GM23338 (cell line): ENCODE data around the gene ZNF516. TPM values are rescaled to one million over a fixed set of nuclear protein-coding genes. Genes with fewer than 3 reads are reported as not detected.

Experiments used
- ATAC-seq: fragments of 200-7000 bp; cut with Tn5 transposase; 3 replicates; pipeline ENCODE4 v1.9.1; 2020
- DNase-seq: peaks from one replicate; pipeline ENCODE4 v3.0.0-alpha.2; 2015; ENCODE audit warnings: low spot score
- H2AFZ ChIP-seq: fragments of 200-600 bp; sonication (generic); 2 replicates; pipeline ENCODE4 v1.8.0; 2016; ENCODE audit warnings: antibody characterized with exemption, mild to moderate bottlenecking, moderate library complexity
- H3F3A ChIP-seq: fragments of 200-600 bp; sonication (generic); replicated peaks from 2 replicates; pipeline ENCODE4 v1.8.0; 2017; ENCODE audit warnings: antibody characterized with exemption, mixed run types, low read depth
- H3K27ac ChIP-seq: fragments of 200-600 bp; sonication (generic); 2 replicates; pipeline ENCODE4 v1.6.1; 2016; ENCODE audit warnings: low read depth
- H3K27me3 ChIP-seq: fragments of 200-600 bp; sonication (generic); 2 replicates; pipeline ENCODE4 v1.8.0; 2016; ENCODE audit warnings: mild to moderate bottlenecking, mixed run types, moderate library complexity; ENCODE audit not compliant: insufficient read depth
- H3K36me3 ChIP-seq: fragments of 200-600 bp; sonication (generic); 2 replicates; pipeline ENCODE4 v1.8.0; 2016; ENCODE audit warnings: mild to moderate bottlenecking; ENCODE audit not compliant: insufficient read depth
- H3K4me1 ChIP-seq: fragments of 200-600 bp; sonication (generic); 2 replicates; pipeline ENCODE4 v1.8.0; 2016; ENCODE audit warnings: mild to moderate bottlenecking, moderate library complexity; ENCODE audit not compliant: insufficient read depth
- H3K4me2 ChIP-seq: fragments of 200-600 bp; sonication (generic); 2 replicates; pipeline ENCODE4 v1.7.1; 2017; ENCODE audit warnings: mixed run types
- H3K4me3 ChIP-seq: fragments of 200-600 bp; sonication (generic); 2 replicates; pipeline ENCODE4 v1.6.1; 2016; ENCODE audit warnings: mixed run types
- H3K79me2 ChIP-seq: fragments of 200-600 bp; sonication (generic); replicated peaks from 2 replicates; pipeline ENCODE4 v1.8.0; 2017; ENCODE audit warnings: mild to moderate bottlenecking; ENCODE audit not compliant: insufficient read depth
- H3K9me2 ChIP-seq: fragments of 200-600 bp; sonication (generic); 2 replicates; pipeline ENCODE4 v1.8.0; 2017; ENCODE audit not compliant: insufficient read depth
- H4K20me1 ChIP-seq: fragments of 200-600 bp; sonication (generic); replicated peaks from 2 replicates; pipeline ENCODE4 v1.8.0; 2017; ENCODE audit warnings: mild to moderate bottlenecking; ENCODE audit not compliant: insufficient read depth
- H3K27ac Mint-ChIP-seq: 2 replicates; pipeline ENCODE4 v1.8.0; 2020; ENCODE audit warnings: inconsistent platforms, mild to moderate bottlenecking, moderate library complexity, mixed read lengths
- H3K27me3 Mint-ChIP-seq: 3 replicates; pipeline ENCODE4 v1.8.0; 2022; ENCODE audit warnings: low read depth, mild to moderate bottlenecking, moderate library complexity, mixed read lengths, inconsistent platforms; ENCODE audit not compliant: insufficient read depth, poor library complexity
- H3K36me3 Mint-ChIP-seq: 3 replicates; pipeline ENCODE4 v1.8.0; 2021; ENCODE audit warnings: low read depth, mild to moderate bottlenecking, inconsistent platforms, moderate library complexity, mixed read lengths
- H3K4me1 Mint-ChIP-seq: 3 replicates; pipeline ENCODE4 v1.8.0; 2020; ENCODE audit warnings: mild to moderate bottlenecking, inconsistent platforms, mixed read lengths
- H3K4me3 Mint-ChIP-seq: 3 replicates; pipeline ENCODE4 v1.8.0; 2021; ENCODE audit warnings: moderate library complexity, mild to moderate bottlenecking, inconsistent platforms, mixed read lengths
- H3K9me3 Mint-ChIP-seq: 3 replicates; pipeline ENCODE4 v1.8.0; 2020; ENCODE audit warnings: moderate library complexity, mild to moderate bottlenecking, inconsistent platforms, mixed read lengths
- CREB1 ChIP-seq: fragments of 250-450 bp; sonication (Bioruptor Pico); IDR thresholded peaks from 2 replicates; pipeline ENCODE4 v1.5.0; 2020; ENCODE audit warnings: low read depth, mild to moderate bottlenecking, moderate library complexity
- CTCF ChIP-seq, 2 experiments: fragments of 200-600 bp in 1 of 2; sonication (generic) in 1 of 2; conservative IDR thresholded peaks; 2 replicates each; pipeline versions ENCODE4 v1.5.1 to v1.6.1; 2016 to 2017; ENCODE audit warnings: antibody characterized with exemption in 2 of 2, low read depth in 2 of 2, mild to moderate bottlenecking in 2 of 2, moderate library complexity in 1 of 2
- ETS1 ChIP-seq: IDR thresholded peaks from 2 replicates; pipeline ENCODE4 v1.6.1; 2016; ENCODE audit warnings: antibody characterized with exemption
- NANOG ChIP-seq: IDR thresholded peaks from 2 replicates; pipeline ENCODE4 v1.6.1; 2016; ENCODE audit warnings: antibody characterized with exemption, borderline replicate concordance
- POLR2AphosphoS5 ChIP-seq: IDR thresholded peaks from 2 replicates; pipeline ENCODE4 v1.6.1; 2016; ENCODE audit warnings: antibody characterized with exemption, low read depth
- REST ChIP-seq: IDR thresholded peaks from one replicate; pipeline ENCODE4 v1.6.1; 2018; ENCODE audit warnings: antibody characterized with exemption; ENCODE audit not compliant: unreplicated experiment
- STAT1 ChIP-seq: IDR thresholded peaks from one replicate; pipeline ENCODE4 v1.6.1; 2016; ENCODE audit warnings: antibody characterized with exemption; ENCODE audit not compliant: unreplicated experiment
- ZNF462 ChIP-seq: fragments of 250-450 bp; sonication (Bioruptor Pico); IDR thresholded peaks from 2 replicates; pipeline ENCODE4 v1.5.0; 2020; ENCODE audit warnings: mild to moderate bottlenecking, moderate library complexity
- polyA plus RNA-seq: library from polyadenylated mRNA; unstranded; fragments of >200 nt; fragmentation: Nextera tagmentation; extraction: Ambion mirVana; gene quantifications from 2 replicates; pipeline ENCODE4 v1.2.1, GENCODE V29; 2016
- total RNA-seq: library from RNA; depleted of rRNA; stranded (reverse); fragments of >200 nt; shearing (Covaris generic); gene quantifications from 2 replicates; pipeline ENCODE4 v1.2.3, GENCODE V29; 2014

The ZNF516 gene
- total and polyA plus RNA-seq, 2 experiments from 2014 or later = 11.9 to 24.2 TPM

GRCh38 chr18:76380791-76381405 is 114.1 kb downstream of the ZNF516 start:
- no peaks in the 10 kb centered on the region for H3F3A ChIP-seq
- H3K27ac Mint-ChIP-seq = peak overlapping the region; percentile 60; the same call in 1 of the 2 replicates
- no peak overlapping the region for H3K4me3 ChIP-seq
- H3K9me2 ChIP-seq = no peaks in the 10 kb centered on the region
- H3K9me3 Mint-ChIP-seq = no peaks in the 10 kb centered on the region
- H3K27me3 ChIP-seq = no peaks in the 10 kb centered on the region
- H3K36me3 Mint-ChIP-seq = peaks cover 16% of the 10 kb centered on the region
- peak; percentile 88 for DNase-seq
- peak; percentile 92 for ATAC-seq
- H3K27ac ChIP-seq = no peak overlapping the region
- H3K4me2 ChIP-seq = no peak overlapping the region
- peaks cover 12% of the 10 kb centered on the region for H3K27me3 Mint-ChIP-seq
- no peaks in the 10 kb centered on the region for H3K79me2 ChIP-seq
- H3K4me1 ChIP-seq = no peaks in the 10 kb centered on the region
- no peaks in the 10 kb centered on the region for H3K36me3 ChIP-seq
- TF ChIP-seq CTCF (conservative IDR thresholded peaks at IDR 0.05; ENCODE audit: low read depth in 2 of 2) = peak; percentile 88 to 89
- no peak for TF ChIP-seq STAT1
- TF ChIP-seq CREB1 (CRISPR knock-in tag) = peak; percentile 41; the same call in 1 of the 2 replicates
- no peak for TF ChIP-seq REST
- no peak for TF ChIP-seq POLR2AphosphoS5
- TF ChIP-seq NANOG = no peak
- no peak for TF ChIP-seq ZNF462 (CRISPR knock-in tag)
- no peak for TF ChIP-seq ETS1
- no peak overlapping the region for H3K4me3 Mint-ChIP-seq
- H4K20me1 ChIP-seq = no peaks in the 10 kb centered on the region
- peaks cover 13% of the 10 kb centered on the region for H3K4me1 Mint-ChIP-seq
- no peak overlapping the region for H2AFZ ChIP-seq
